ENCODE measurements around the gene NPR1.
A peak's percentile ranks its signal among the peaks of the same experiment; 100 is the strongest.
"Not testable (repeated sequence)": the region's sequence is repeated elsewhere in the genome, so short reads cannot be mapped to it uniquely, and the experiment has no call there.

The NPR1 gene

DNA sequence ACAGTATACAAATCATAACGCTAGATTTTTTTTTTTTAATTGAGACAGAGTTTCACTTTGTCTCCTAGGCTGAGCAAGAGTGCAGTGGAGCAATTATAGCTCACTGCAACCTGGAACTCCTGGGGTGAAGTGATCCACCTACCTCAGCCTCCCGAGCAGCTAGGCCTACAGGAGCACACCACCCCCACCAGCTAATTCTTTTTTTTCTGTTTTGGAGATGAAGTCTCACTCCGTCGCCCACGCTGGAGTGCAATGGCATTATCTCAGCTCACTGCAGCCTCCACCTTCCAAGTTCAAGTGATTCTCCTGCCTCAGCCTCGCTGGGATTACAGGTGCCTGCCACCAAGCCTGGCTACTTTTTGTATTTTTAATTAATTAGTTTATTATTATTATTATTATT lies 21.3 kb downstream of the NPR1 start:
- Histone ChIP-seq H3K27me3 (ENCODE audit: control insufficient read depth in 1 of 2, insufficient read depth in 2 of 2, low read length in 2 of 2) (no peaks in the 10 kb centered on the region), H3K4me3 (ENCODE audit: low read depth in 1 of 2, low read length in 2 of 2) (no peak overlapping the region), H3K9me3 (ENCODE audit: low read length) (no peaks in the 10 kb centered on the region), H3K36me3 (ENCODE audit: insufficient read depth, low read length) (no peaks in the 10 kb centered on the region), H3K9ac (ENCODE audit: low read length) (no peak overlapping the region), H3K4me1 (ENCODE audit: insufficient read depth, low read length) (peaks cover 9% of the 10 kb centered on the region), H3K27ac (ENCODE audit: low read depth, low read length) (no peak overlapping the region)

DNA sequence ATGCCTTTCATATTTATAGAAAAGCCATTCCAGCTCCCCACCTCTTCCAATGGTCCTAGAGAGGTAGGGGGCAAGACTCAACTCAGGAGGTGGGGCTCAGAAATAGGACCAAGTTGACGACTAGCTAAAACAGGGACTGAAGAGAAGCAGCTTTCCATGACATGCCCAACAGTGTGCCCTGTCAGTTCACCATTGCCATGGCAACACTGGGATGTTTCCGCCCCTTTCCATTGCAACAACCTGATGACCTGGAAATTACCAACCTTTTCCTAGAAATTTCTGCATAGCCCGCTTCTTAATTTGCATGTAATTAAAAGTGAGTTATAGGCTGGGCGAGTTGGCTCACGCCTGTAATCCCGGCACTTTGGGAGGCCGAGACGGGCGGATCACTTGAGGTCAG lies 27.0 kb downstream of the NPR1 start:
- no peaks in the 10 kb centered on the region for H3K27me3 ChIP-seq (ENCODE audit: control insufficient read depth in 1 of 2, insufficient read depth in 2 of 2, low read length in 2 of 2)
- no peaks in the 10 kb centered on the region for H3K9me3 ChIP-seq (ENCODE audit: low read length)
- H3K27ac ChIP-seq (ENCODE audit: low read depth, low read length): no peak overlapping the region
- no peak overlapping the region for H3K4me3 ChIP-seq (ENCODE audit: low read depth in 1 of 2, low read length in 2 of 2)
- no peaks in the 10 kb centered on the region for H3K36me3 ChIP-seq (ENCODE audit: insufficient read depth, low read length)
- H3K4me1 ChIP-seq (ENCODE audit: insufficient read depth, low read length): no peaks in the 10 kb centered on the region
- H3K9ac ChIP-seq (ENCODE audit: low read length): no peak overlapping the region

DNA sequence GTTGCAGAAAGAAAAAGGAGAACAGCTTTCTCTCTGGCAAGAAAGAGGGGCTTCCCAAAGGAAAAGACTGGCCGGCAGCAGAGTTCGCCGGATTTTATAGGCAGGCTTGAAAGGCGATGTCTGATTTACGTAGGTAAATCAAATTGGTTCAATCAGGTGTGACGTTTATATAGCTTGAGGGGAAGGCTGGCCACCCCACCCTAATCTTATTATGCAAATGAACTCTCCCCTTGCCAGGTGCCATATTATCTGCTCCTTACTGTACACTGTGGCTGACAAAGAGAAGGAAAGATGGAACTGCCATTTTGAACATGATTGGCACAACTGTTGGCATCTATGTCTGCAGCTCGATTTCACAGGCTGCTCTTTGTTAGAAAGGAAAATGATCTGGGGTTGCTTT lies 32.5 kb downstream of the NPR1 start:
- Histone ChIP-seq H3K4me3 (ENCODE audit: low read depth in 1 of 2, low read length in 2 of 2) (no peak overlapping the region), H3K4me1 (ENCODE audit: insufficient read depth, low read length) (no peaks in the 10 kb centered on the region), H3K36me3 (ENCODE audit: insufficient read depth, low read length) (no peaks in the 10 kb centered on the region), H3K27ac (ENCODE audit: low read depth, low read length) (no peak overlapping the region), H3K9me3 (ENCODE audit: low read length) (no peaks in the 10 kb centered on the region), H3K9ac (ENCODE audit: low read length) (no peak overlapping the region), H3K27me3 (ENCODE audit: control insufficient read depth in 1 of 2, insufficient read depth in 2 of 2, low read length in 2 of 2) (no peaks in the 10 kb centered on the region)

DNA sequence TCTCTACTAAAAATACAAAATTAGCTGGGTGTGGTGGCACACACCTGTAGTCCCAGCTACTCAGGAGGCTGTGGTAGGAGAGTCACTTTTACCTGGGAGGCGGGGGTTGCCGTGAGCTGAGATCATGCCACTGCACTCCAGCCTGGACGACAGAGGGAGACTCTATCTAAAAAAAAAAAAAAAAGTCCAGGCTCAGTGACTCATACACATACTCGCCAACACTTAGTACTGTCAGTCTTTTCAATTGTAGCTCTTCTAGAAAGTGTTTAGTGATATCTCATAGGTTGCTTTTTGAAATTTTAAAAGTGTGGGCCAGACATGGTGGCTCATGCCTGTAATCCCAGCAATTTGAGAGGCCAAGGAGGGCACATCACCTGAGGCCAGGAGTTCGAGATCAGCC lies 37.7 kb downstream of the NPR1 start:
- not testable (repeated sequence) for H3K4me1 ChIP-seq (ENCODE audit: insufficient read depth, low read length); H3K9me3 ChIP-seq (ENCODE audit: low read length)

DNA sequence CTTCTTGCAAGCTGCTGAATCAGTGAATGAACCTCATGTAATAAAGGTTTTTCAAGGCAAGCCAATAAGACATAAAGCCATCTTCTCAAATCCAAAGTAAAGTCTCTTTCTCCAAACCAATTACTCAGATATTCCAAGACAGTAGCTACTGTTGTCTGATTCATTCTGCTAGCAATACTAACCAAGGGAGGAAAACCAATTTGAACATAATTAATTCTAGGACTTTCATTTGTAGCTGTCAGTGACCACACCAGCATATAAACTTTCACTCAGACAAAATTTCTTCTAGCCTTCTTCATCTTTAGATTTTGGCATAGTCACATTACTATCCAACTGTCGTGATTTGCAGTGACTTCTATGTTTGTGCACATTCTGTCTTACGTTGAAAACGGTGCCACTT lies 38.8 kb downstream of the NPR1 start:
- Histone ChIP-seq H3K9ac (ENCODE audit: low read length) (no peak overlapping the region), H3K4me1 (ENCODE audit: insufficient read depth, low read length) (no peaks in the 10 kb centered on the region), H3K4me3 (ENCODE audit: low read depth in 1 of 2, low read length in 2 of 2) (no peak overlapping the region), H3K36me3 (ENCODE audit: insufficient read depth, low read length) (no peaks in the 10 kb centered on the region), H3K27me3 (ENCODE audit: control insufficient read depth in 1 of 2, insufficient read depth in 2 of 2, low read length in 2 of 2) (no peaks in the 10 kb centered on the region), H3K9me3 (ENCODE audit: low read length) (no peaks in the 10 kb centered on the region), H3K27ac (ENCODE audit: low read depth, low read length) (no peak overlapping the region)

More for the DNA sequence above, 37.7 kb downstream of the NPR1 start:
- H3K9ac ChIP-seq (ENCODE audit: low read length); H3K4me3 ChIP-seq (ENCODE audit: low read depth in 1 of 2, low read length in 2 of 2); H3K27ac ChIP-seq (ENCODE audit: low read depth, low read length); H3K27me3 ChIP-seq (ENCODE audit: control insufficient read depth in 1 of 2, insufficient read depth in 2 of 2, low read length in 2 of 2); H3K36me3 ChIP-seq (ENCODE audit: insufficient read depth, low read length): not testable (repeated sequence)

DNA sequence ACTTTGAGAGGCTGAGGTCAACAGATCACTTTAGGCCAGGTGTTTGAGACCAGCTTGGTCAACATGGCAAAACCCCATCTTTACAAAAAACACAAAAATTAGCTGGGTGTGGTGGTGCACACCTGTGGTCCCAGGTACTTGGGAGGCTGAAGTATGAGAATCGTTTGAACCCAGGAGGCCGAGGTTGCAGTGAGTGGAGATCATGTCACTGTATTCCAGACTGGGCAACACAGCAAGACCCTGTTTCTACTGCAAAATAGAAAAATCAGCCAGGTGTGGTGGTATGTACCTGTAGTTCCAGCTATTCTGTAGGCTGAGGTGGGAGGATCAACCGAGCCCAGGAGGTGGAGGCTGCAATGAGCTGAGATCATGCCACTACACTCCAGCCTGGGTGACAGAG lies 45.2 kb downstream of the NPR1 start:
- Histone ChIP-seq H3K9ac (ENCODE audit: low read length) (no peak overlapping the region), H3K36me3 (ENCODE audit: insufficient read depth, low read length) (no peaks in the 10 kb centered on the region), H3K4me3 (ENCODE audit: low read depth in 1 of 2, low read length in 2 of 2) (no peak overlapping the region), H3K27ac (ENCODE audit: low read depth, low read length) (no peak overlapping the region), H3K27me3 (ENCODE audit: control insufficient read depth in 1 of 2, insufficient read depth in 2 of 2, low read length in 2 of 2) (no peaks in the 10 kb centered on the region), H3K9me3 (ENCODE audit: low read length) (no peaks in the 10 kb centered on the region), H3K4me1 (ENCODE audit: insufficient read depth, low read length) (no peaks in the 10 kb centered on the region)

DNA sequence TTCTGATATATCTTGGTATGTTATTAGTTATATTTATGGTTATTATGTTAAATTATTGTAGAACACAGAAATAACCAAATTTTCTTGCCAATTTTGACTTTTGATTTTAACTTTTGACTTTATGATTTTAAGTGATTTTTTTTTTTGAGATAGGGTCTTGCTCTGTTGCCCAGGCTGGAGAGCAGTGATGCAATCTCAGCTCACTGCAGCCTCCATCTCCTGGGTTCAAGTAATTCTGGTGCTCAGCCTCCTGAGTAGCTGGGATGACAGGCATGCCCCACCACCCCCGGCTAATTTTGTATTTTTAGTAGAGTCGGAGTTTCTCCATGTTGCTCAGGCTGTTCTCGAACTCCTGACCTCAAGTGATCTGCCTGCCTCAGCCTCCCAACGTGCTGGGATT lies 46.1 kb downstream of the NPR1 start:
- H3K4me1 ChIP-seq (ENCODE audit: insufficient read depth, low read length); H3K9ac ChIP-seq (ENCODE audit: low read length); H3K9me3 ChIP-seq (ENCODE audit: low read length); H3K27me3 ChIP-seq (ENCODE audit: control insufficient read depth in 1 of 2, insufficient read depth in 2 of 2, low read length in 2 of 2); H3K27ac ChIP-seq (ENCODE audit: low read depth, low read length); H3K36me3 ChIP-seq (ENCODE audit: insufficient read depth, low read length); H3K4me3 ChIP-seq (ENCODE audit: low read depth in 1 of 2, low read length in 2 of 2): not testable (repeated sequence)

DNA sequence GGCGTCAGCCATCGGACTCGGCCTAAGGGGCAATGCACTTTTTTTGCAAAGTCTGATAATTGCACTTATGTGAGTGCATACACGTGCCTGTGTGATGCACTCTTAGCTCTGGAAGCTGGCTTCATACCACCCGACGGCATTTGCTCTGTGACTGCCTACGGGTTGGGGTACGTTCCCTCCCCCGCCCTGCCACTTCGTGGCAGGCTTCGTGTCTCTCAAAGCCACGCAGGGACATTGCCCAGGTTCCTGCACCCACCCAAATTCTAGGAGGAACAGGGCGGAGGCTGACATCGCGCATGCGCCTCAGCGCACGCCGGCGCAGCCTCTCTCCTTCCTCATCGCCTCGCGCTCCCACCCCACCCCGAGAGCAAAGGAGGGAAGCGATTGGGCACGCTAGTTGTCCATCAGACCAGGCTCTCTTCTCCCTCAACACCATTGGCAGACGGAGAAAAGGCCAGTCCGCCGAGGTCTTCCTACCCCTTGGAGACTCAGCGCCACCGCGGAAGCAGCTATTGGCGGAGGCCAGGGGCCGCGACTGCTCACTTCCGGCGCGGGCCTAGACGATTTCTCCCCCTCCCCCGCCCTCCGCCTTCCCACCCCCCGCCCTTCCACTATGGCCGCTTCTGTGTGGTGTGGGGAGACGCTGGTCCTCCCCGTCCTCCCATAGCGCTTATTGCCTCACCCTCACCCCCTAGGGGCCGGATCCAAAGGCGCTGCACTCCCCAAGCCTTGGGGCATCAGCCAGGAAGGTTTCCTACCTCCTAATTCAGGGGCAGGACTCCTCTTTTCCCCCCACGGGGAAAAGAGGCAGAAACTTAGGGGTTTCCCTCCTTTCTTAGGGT lies 49.2 kb downstream of the NPR1 start, which contains the start of gene INTS3:
Gene INTS3, plus strand, starts transcription at position 588 of the 842 bp plus-strand sequence. CDS start 585 bp downstream, outside the sequence.
- no peaks in the 10 kb centered on the region for H3K9me3 ChIP-seq (ENCODE audit: low read length)
- H3K9ac ChIP-seq (ENCODE audit: low read length): peak within 1 kb of the TSS; percentile 100

DNA sequence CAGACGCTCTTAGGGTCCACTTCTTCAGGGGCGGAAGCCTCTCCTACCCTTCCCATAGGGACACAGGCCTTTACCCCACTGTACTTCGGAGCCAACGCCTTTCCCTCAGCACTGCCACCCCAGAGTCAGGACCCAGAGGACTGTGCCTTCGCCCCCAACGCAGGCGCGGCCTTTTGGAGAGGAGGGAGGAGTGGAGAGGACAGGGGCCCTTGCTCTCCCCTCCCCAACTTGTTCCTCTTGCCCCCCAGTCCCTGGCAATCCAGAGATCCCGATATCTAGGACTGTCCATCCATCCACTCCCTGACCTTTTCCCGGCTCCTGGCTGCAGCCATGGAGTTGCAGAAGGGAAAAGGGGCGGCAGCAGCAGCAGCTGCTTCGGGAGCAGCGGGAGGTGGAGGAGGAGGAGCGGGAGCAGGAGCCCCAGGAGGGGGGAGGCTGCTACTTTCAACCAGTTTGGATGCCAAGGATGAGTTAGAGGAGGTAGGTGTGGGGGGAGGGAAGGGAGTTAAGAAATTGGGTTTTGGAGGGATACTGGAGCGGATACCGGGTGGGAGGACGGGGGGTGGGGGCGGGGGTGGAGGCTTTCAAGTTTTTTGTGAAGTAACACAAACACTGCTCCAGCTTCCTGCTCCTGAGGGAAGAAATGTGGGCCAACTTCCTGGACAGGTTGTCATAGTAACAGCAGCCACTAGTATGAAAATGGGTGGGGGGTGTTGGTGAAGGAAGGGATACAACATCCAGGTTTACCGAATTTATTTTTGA lies 50.0 kb downstream of the NPR1 start:
- Histone ChIP-seq H3K36me3 (ENCODE audit: insufficient read depth, low read length) (peaks cover 4% of the 10 kb centered on the region), H3K4me3 (ENCODE audit: low read depth in 1 of 2, low read length in 2 of 2) (peak overlapping the region; percentile 93 to 98), H3K9ac (ENCODE audit: low read length) (peak overlapping the region; percentile 100), H3K27me3 (ENCODE audit: control insufficient read depth in 1 of 2, insufficient read depth in 2 of 2, low read length in 2 of 2) (no peaks in the 10 kb centered on the region), H3K9me3 (ENCODE audit: low read length) (no peaks in the 10 kb centered on the region), H3K27ac (ENCODE audit: low read depth, low read length) (peak overlapping the region; percentile 98), H3K4me1 (ENCODE audit: insufficient read depth, low read length) (peaks cover under 1% of the 10 kb centered on the region)

More for the DNA sequence above, 49.2 kb downstream of the NPR1 start, which contains the start of gene INTS3:
- Histone ChIP-seq H3K4me1 (ENCODE audit: insufficient read depth, low read length) (no peaks in the 10 kb centered on the region), H3K36me3 (ENCODE audit: insufficient read depth, low read length) (peaks cover 4% of the 10 kb centered on the region), H3K27ac (ENCODE audit: low read depth, low read length) (peak within 1 kb of the TSS; percentile 98), H3K4me3 (ENCODE audit: low read depth in 1 of 2, low read length in 2 of 2) (peak within 1 kb of the TSS; percentile 93 to 98), H3K27me3 (ENCODE audit: control insufficient read depth in 1 of 2, insufficient read depth in 2 of 2, low read length in 2 of 2) (no peaks in the 10 kb centered on the region)

DNA sequence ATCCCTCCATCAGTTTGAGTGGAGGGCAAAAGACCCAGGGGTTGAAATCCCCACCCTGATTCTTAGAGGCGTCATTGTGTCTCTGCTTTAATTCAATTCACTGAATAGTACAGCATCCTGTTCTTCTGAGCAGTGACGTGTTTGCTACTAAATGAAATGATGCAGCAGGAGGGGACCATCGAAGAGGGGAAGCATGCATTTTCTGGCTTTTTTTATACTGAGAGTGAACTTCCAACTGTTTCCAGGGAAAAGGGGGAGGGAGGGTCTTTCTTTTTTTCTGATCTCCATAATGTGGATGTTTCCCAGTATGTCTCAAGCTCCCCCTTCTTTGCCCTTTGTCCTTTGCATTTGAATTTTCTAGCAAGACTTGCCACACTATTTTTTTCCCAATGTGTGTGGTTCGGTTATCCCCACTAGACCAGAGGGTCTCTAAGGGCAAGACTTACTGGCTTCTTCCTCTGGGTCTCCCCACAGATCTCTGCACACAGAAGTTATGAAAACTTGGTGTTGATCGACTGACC lies 52.0 kb downstream of the NPR1 start:
- Histone ChIP-seq H3K36me3 (ENCODE audit: insufficient read depth, low read length) (peaks cover 8% of the 10 kb centered on the region), H3K9me3 (ENCODE audit: low read length) (no peaks in the 10 kb centered on the region), H3K27me3 (ENCODE audit: control insufficient read depth in 1 of 2, insufficient read depth in 2 of 2, low read length in 2 of 2) (no peaks in the 10 kb centered on the region), H3K27ac (ENCODE audit: low read depth, low read length) (no peak overlapping the region), H3K4me3 (ENCODE audit: low read depth in 1 of 2, low read length in 2 of 2) (no peak overlapping the region), H3K4me1 (ENCODE audit: insufficient read depth, low read length) (peaks cover 15% of the 10 kb centered on the region), H3K9ac (ENCODE audit: low read length) (no peak overlapping the region)

DNA sequence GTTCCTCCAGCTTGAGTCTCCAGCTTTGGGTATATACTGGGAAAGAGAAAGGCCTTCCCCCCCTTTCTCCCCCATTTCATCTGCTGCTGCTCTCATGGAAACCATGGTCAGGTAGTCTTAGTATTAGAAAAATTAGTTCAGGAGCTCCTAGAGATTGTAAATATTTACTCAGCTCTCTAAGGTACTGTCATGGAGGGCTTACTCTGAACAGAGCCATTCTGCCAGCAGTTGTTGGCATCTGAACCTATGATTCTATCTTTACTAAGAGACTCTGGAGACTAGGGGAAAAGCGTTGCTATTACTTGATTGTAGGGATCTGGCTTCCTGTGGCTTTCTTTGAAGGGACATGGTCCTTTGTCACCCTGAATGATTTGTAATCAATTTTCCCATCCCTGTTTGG lies 55.5 kb downstream of the NPR1 start:
- Histone ChIP-seq H3K27me3 (ENCODE audit: control insufficient read depth in 1 of 2, insufficient read depth in 2 of 2, low read length in 2 of 2) (no peaks in the 10 kb centered on the region), H3K4me3 (ENCODE audit: low read depth in 1 of 2, low read length in 2 of 2) (no peak overlapping the region), H3K9ac (ENCODE audit: low read length) (no peak overlapping the region), H3K27ac (ENCODE audit: low read depth, low read length) (peak overlapping the region; percentile 78), H3K9me3 (ENCODE audit: low read length) (no peaks in the 10 kb centered on the region), H3K36me3 (ENCODE audit: insufficient read depth, low read length) (peaks cover 10% of the 10 kb centered on the region), H3K4me1 (ENCODE audit: insufficient read depth, low read length) (peaks cover 15% of the 10 kb centered on the region)

Measured in muscle layer of colon (tissue), 2 donors.